Stimulated activated CD4-positive, alpha-beta T cell treated with anti-CD3 and anti-CD28 coated beads, Interleukin-2, amount 100 ng/mL, for 48 hours (primary cell): Measurements from ENCODE around the gene ARFGEF2.
"Not testable (repeated sequence)": the region's sequence is repeated elsewhere in the genome, so short reads cannot be mapped to it uniquely, and the experiment has no call there.

Source experiments
- DNase-seq, 2 donors: peaks; one replicate each; pipeline ENCODE4 v3.0.0-alpha.2; 2020

Gene ARFGEF2

GRCh38 chr20:48956052-48956451 is 34.5 kb downstream of the ARFGEF2 start:
- no peak for DNase-seq

GRCh38 chr20:48957053-48957481 is 35.6 kb downstream of the ARFGEF2 start:
- no peak for DNase-seq

GRCh38 chr20:48957533-48957932 is 36.0 kb downstream of the ARFGEF2 start:
- DNase-seq: no peak

- DNase-seq: no peak
Observed at GRCh38 chr20:48958743-48959142, 37.2 kb downstream of the ARFGEF2 start.

DNA sequence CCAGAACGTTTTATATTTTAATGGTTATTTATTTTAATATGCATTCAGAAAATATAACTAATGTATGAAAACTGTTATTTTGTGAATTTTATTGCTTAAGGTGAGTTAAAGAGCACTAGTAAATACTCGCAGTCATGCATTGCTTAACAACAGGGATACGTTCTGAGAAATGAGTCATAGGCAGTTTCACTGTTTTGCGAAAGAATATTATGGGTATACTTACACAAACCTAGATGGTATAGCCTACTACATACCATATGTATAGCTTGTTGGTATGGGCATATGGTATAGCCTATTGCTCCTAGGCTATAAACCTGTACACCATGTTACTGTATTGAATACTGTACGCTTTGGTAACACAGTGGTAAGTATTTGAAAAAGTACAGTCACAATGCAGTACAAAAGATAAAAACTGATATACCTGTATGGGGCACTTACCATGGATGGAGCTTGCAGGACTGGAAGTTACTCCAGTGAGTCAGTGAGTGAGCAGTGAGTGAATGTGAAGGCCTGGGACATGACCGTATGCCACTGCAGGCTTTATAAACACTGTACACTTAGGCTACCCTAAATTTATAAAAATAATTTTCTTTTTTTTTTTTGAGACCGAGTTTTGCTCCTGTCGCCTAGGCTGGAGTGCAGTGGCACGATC is 38.5 kb downstream of the ARFGEF2 start:
- DNase-seq: no peak

- no peak for DNase-seq
Observed at GRCh38 chr20:48962421-48962820, 40.9 kb downstream of the ARFGEF2 start.

DNA sequence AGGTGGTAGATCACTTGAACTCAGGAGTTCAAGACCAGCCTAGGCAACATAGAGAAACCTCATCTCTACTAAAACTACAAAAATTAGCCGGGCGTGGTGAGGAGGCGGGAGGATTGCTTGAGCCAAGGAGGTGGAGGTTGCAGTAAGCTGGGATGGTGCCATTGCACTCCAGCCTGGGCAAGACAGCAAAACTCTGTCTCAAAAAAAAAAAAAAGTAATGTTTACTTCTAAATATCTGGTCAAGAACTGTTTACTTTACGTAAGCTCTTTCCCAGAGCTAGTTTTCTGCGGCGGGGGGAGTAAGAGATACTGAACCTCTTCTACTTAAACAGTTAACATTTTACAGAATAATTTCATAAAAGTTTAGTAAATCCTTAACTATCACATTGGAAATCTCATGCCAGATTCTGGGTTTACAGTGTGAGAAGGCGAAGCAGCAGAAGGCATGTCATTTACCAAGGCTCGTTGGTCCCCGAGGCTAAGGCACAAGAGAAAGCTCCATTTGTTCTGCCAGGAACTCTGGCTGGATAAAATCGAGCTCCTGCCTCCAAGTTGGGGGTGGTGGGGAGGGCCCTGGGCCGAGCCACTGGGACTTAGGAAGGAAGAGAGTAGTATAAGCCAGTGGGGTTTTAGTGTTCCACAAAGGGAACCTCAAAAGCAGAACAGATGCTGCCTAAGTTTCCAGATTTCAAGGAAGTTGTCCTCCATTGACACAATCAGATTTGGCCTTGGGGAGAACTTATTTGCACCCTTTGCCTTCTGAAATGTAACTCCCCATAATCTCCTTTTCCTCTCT is 41.7 kb downstream of the ARFGEF2 start:
- DNase-seq: no peak

- DNase-seq: no peak
Observed at GRCh38 chr20:48965189-48965910, 43.8 kb downstream of the ARFGEF2 start.

- DNase-seq: no peak
Observed at GRCh38 chr20:48970681-48971365, 49.3 kb downstream of the ARFGEF2 start.

- DNase-seq: no peak
Observed at GRCh38 chr20:48971956-48972355, 50.4 kb downstream of the ARFGEF2 start.

GRCh38 chr20:48972816-48973215 is 51.3 kb downstream of the ARFGEF2 start:
- DNase-seq: no peak

GRCh38 chr20:48975955-48976354 is 54.4 kb downstream of the ARFGEF2 start:
- DNase-seq: no peak

DNA sequence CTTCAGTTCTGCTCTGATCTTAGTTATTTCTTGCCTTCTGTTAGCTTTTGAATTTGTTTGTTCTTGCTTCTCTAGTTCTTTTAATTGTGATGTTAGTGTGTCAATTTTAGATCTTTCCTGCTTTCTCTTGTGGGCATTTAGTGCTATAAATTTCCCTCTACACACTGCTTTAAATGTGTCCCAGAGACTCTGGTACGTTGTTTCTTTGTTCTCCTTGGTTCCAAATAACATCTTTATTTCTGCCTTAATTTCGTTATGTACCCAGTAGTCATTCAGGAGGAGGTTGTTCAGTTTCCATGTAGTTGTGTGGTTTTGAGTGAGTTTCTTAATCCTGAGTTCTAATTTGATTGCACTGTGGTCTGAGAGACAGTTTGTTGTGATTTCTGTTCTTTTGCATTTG is 58.5 kb downstream of the ARFGEF2 start:
- DNase-seq: not testable (repeated sequence)

- no peak for DNase-seq
Observed at GRCh38 chr20:48983423-48984400, 62.2 kb downstream of the ARFGEF2 start.

DNA sequence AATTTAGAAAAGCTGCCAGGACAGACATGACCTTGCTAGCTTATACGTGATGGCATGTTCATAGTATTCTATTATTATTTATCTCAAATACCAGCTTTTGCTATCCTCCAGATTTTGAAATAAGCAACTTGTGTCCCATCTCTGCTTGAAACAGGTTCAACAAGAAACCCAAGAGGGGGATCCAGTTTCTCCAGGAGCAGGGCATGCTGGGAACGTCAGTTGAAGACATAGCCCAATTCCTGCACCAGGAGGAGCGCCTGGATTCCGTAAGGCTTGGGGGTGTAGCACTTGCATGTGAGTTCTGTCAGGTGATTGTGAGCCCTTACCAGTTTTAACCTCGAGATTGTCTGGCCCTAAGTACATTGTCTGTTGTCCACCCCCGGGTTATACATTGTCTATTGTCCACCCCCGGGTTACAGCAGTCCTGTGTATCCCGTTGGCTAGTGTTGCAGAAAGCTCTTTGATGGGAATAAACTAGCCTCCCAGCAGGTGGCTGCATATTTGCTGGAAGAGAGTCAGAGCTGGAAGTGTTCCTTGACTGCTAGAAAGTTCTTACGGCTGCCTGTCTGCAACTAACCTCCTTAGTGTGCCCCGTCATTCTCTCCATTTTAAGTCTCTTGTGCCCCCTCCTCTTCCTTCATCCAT is 63.2 kb downstream of the ARFGEF2 start:
- no peak for DNase-seq

- DNase-seq: no peak
Observed at GRCh38 chr20:48986899-48987298, 65.4 kb downstream of the ARFGEF2 start.

- no peak for DNase-seq
Observed at GRCh38 chr20:48990467-48990866, 69.0 kb downstream of the ARFGEF2 start.

DNA sequence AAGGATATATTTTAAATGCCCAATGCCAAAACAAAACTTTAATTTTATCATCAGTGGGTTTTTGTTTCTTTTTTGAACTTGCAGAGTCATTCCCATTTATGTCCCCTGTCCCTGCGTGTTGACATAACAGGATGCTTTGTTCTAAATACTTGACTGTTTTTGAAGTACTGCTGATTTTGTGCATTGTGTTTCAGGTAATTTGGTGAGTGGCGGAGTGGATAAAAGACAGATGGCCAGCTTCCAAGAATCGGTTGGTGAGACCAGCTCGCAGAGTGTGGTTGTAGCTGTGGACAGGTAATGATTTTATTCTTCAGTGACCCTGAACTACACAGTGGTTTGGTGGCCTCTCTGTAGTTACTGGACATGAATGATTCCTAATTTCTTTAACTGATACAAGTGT is 74.1 kb downstream of the ARFGEF2 start:
- DNase-seq: no peak

GRCh38 chr20:48999890-49000870 is 78.7 kb downstream of the ARFGEF2 start:
- DNase-seq: no peak

GRCh38 chr20:49001741-49002140 is 80.2 kb downstream of the ARFGEF2 start:
- DNase-seq: no peak
